Suprapubic skin (tissue), 4 donors: Measurements from ENCODE around the gene INPP4B. TPM values are rescaled to one million over a fixed set of nuclear protein-coding genes. Genes with fewer than 3 reads are reported as not detected.

Source experiments
- DNase-seq, 2 donors: peaks; one replicate each; pipeline ENCODE4 v3.0.0-alpha.2; 2019; ENCODE audit warnings: low spot score in 2 of 2
- H3K27ac ChIP-seq: fragments of 200-600 bp; sonication (generic); one replicate; pipeline ENCODE4 v1.5.1; 2019
- H3K27me3 ChIP-seq: fragments of 200-600 bp; sonication (generic); one replicate; pipeline ENCODE4 v1.5.1; 2019
- H3K36me3 ChIP-seq: fragments of 200-600 bp; sonication (generic); one replicate; pipeline ENCODE4 v1.5.1; 2019
- H3K4me1 ChIP-seq: fragments of 200-600 bp; sonication (generic); one replicate; pipeline ENCODE4 v1.5.1; 2019
- H3K4me3 ChIP-seq: fragments of 200-600 bp; sonication (generic); one replicate; pipeline ENCODE4 v1.5.1; 2019; ENCODE audit warnings: mild to moderate bottlenecking
- H3K9me3 ChIP-seq: fragments of 200-600 bp; sonication (generic); one replicate; pipeline ENCODE4 v1.5.1; 2019
- CTCF ChIP-seq, 2 donors: fragments of 200-600 bp in 1 of 2; fragments of 450-650 bp in 1 of 2; sonication (generic) in 1 of 2; IDR thresholded peaks; one replicate each; pipeline ENCODE4 v1.5.1; 2016 to 2019; ENCODE audit warnings: antibody characterized with exemption in 2 of 2, mild to moderate bottlenecking in 1 of 2, moderate library complexity in 1 of 2
- EP300 ChIP-seq: sonication (generic); formaldehyde crosslinking; IDR thresholded peaks from one replicate; pipeline ENCODE4 v1.6.1; 2017; ENCODE audit warnings: antibody characterized with exemption
- POLR2A ChIP-seq, 2 donors: fragments of 450-650 bp; IDR thresholded peaks; one replicate each; pipeline ENCODE4 v1.6.1; 2017; ENCODE audit warnings: antibody characterized with exemption in 2 of 2, mild to moderate bottlenecking in 2 of 2, moderate library complexity in 2 of 2
- POLR2AphosphoS5 ChIP-seq, 3 donors: sonication (generic); formaldehyde crosslinking; IDR thresholded peaks; one replicate each; pipeline ENCODE4 v1.6.1; 2017; ENCODE audit warnings: antibody characterized with exemption in 3 of 3
- WGBS: methylation state at CpG from one replicate; pipeline ENCODE4 v1.1.5; 2018; 5-methylcytosine and 5-hydroxymethylcytosine counted together
- total RNA-seq, 4 donors: library from RNA; depleted of rRNA; stranded (reverse); fragments of >200 nt; gene quantifications; one replicate each; pipeline ENCODE4 v1.1.0, GENCODE V29; 2016

The INPP4B gene
- total RNA-seq, 4 donors from 2014 or later = 12.4 to 27.4 (median 17.4) TPM

GRCh38 chr4:142817442-142817841, 28.7 kb downstream of the INPP4B start:
- no peak for TF ChIP-seq POLR2AphosphoS5 (IDR thresholded peaks at IDR 0.05)
- no peak for TF ChIP-seq CTCF (IDR thresholded peaks at IDR 0.05)
- TF ChIP-seq POLR2A (IDR thresholded peaks at IDR 0.05) = no peak
- no peak for TF ChIP-seq EP300
- peaks cover 3% of the 10 kb centered on the region for H3K4me1 ChIP-seq
- 26% methylated on average over 6 of the region's 6 CpGs for WGBS
- H3K27me3 ChIP-seq = no peaks in the 10 kb centered on the region
- H3K9me3 ChIP-seq = no peaks in the 10 kb centered on the region
- no peak overlapping the region for H3K27ac ChIP-seq
- peak in 1 of 2 donors; percentile 63 for DNase-seq
- no peak overlapping the region for H3K4me3 ChIP-seq
- H3K36me3 ChIP-seq = no peaks in the 10 kb centered on the region

GRCh38 chr4:142815834-142816233, 30.3 kb downstream of the INPP4B start:
- 9% methylated on average over 1 of the region's 1 CpG for WGBS
- H3K4me1 ChIP-seq = peaks cover 3% of the 10 kb centered on the region
- no peaks in the 10 kb centered on the region for H3K27me3 ChIP-seq
- DNase-seq = no peak
- TF ChIP-seq POLR2A (IDR thresholded peaks at IDR 0.05) (no peak), CTCF (IDR thresholded peaks at IDR 0.05) (no peak), EP300 (no peak), POLR2AphosphoS5 (IDR thresholded peaks at IDR 0.05) (no peak)
- no peaks in the 10 kb centered on the region for H3K9me3 ChIP-seq
- H3K36me3 ChIP-seq = no peaks in the 10 kb centered on the region
- H3K4me3 ChIP-seq = no peak overlapping the region
- H3K27ac ChIP-seq = no peak overlapping the region

- Histone ChIP-seq H3K9me3 (no peaks in the 10 kb centered on the region), H3K27me3 (no peaks in the 10 kb centered on the region), H3K27ac (no peak overlapping the region), H3K4me1 (peaks cover 3% of the 10 kb centered on the region), H3K4me3 (no peak overlapping the region), H3K36me3 (no peaks in the 10 kb centered on the region)
- TF ChIP-seq POLR2A (IDR thresholded peaks at IDR 0.05) = no peak
- no peak for TF ChIP-seq CTCF (IDR thresholded peaks at IDR 0.05)
- TF ChIP-seq EP300 = no peak
- no peak for TF ChIP-seq POLR2AphosphoS5 (IDR thresholded peaks at IDR 0.05)
- DNase-seq = no peak
- WGBS = 90% methylated on average over 2 of the region's 2 CpGs
Measured at GRCh38 chr4:142813388-142813787, 32.7 kb downstream of the INPP4B start.

GRCh38 chr4:142812091-142812490, 34.0 kb downstream of the INPP4B start:
- TF ChIP-seq POLR2A (IDR thresholded peaks at IDR 0.05) (no peak), CTCF (IDR thresholded peaks at IDR 0.05) (no peak), POLR2AphosphoS5 (IDR thresholded peaks at IDR 0.05) (no peak), EP300 (no peak)
- Histone ChIP-seq H3K9me3 (no peaks in the 10 kb centered on the region), H3K36me3 (no peaks in the 10 kb centered on the region), H3K27ac (no peak overlapping the region), H3K27me3 (no peaks in the 10 kb centered on the region), H3K4me1 (no peaks in the 10 kb centered on the region), H3K4me3 (no peak overlapping the region)
- no peak for DNase-seq

- no peaks in the 10 kb centered on the region for H3K4me1 ChIP-seq
- H3K9me3 ChIP-seq = no peaks in the 10 kb centered on the region
- WGBS = 83% methylated on average over 1 of the region's 1 CpG
- H3K36me3 ChIP-seq = no peaks in the 10 kb centered on the region
- H3K4me3 ChIP-seq = no peak overlapping the region
- H3K27ac ChIP-seq = no peak overlapping the region
- no peak for DNase-seq
- no peaks in the 10 kb centered on the region for H3K27me3 ChIP-seq
- TF ChIP-seq POLR2A (IDR thresholded peaks at IDR 0.05) (no peak), EP300 (no peak), POLR2AphosphoS5 (IDR thresholded peaks at IDR 0.05) (no peak), CTCF (IDR thresholded peaks at IDR 0.05) (no peak)
Measured at GRCh38 chr4:142811034-142811433, 35.1 kb downstream of the INPP4B start.
